ENCODE data around the gene TXNDC2. TPM values are rescaled to one million over a fixed set of nuclear protein-coding genes. Genes with fewer than 3 reads are reported as not detected.

The TXNDC2 gene
- total and polyA plus RNA-seq, 9 of the 15 experiments (the other 6 are each of a cell fraction or from before 2014, with no cell fraction given), result 1.2 to 4.9 (median 2.3) TPM

DNA sequence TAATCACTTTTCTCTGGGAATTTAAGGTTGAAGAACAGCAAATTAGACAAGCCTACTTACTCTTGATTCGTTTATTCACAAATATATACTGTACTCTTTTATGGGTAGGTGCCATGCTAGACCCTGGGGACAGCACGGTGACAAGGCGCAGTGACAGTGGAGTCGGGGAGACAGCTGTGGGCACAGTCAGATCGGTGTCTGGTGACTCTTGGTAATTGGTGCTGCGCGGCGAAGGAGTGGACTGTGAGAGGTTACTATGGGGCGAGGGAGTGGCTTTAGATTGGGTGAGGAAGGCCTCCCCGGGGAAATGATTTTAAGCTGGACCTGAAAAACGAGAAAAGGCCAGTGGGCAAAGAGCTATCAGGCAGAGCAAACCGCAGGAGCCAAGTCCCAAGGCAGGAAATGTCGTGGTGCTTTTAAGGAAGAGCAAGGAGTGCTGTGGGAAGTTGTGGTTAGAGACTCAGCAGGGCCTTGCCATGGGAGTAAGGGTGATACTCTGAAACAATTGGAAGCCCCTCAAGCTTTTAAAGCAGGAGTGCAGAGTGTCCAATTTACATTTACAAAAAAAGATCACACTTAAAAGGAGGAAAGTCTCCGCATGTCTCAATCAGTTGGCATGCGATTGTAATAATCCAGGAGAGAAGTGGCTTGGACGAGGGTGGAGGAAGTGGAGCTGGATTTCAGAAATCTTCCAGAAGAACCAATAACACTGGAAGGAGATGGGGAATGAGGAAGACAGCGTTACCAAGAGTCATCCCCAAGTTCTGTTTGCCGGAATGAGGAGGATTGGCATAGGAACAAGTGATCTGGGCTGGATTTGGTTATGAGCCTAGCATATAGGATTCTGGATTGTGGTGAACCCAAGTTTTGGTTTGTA, 36.1 kb upstream of the TXNDC2 start (continued):
- TF ChIP-seq, protein P1, sequence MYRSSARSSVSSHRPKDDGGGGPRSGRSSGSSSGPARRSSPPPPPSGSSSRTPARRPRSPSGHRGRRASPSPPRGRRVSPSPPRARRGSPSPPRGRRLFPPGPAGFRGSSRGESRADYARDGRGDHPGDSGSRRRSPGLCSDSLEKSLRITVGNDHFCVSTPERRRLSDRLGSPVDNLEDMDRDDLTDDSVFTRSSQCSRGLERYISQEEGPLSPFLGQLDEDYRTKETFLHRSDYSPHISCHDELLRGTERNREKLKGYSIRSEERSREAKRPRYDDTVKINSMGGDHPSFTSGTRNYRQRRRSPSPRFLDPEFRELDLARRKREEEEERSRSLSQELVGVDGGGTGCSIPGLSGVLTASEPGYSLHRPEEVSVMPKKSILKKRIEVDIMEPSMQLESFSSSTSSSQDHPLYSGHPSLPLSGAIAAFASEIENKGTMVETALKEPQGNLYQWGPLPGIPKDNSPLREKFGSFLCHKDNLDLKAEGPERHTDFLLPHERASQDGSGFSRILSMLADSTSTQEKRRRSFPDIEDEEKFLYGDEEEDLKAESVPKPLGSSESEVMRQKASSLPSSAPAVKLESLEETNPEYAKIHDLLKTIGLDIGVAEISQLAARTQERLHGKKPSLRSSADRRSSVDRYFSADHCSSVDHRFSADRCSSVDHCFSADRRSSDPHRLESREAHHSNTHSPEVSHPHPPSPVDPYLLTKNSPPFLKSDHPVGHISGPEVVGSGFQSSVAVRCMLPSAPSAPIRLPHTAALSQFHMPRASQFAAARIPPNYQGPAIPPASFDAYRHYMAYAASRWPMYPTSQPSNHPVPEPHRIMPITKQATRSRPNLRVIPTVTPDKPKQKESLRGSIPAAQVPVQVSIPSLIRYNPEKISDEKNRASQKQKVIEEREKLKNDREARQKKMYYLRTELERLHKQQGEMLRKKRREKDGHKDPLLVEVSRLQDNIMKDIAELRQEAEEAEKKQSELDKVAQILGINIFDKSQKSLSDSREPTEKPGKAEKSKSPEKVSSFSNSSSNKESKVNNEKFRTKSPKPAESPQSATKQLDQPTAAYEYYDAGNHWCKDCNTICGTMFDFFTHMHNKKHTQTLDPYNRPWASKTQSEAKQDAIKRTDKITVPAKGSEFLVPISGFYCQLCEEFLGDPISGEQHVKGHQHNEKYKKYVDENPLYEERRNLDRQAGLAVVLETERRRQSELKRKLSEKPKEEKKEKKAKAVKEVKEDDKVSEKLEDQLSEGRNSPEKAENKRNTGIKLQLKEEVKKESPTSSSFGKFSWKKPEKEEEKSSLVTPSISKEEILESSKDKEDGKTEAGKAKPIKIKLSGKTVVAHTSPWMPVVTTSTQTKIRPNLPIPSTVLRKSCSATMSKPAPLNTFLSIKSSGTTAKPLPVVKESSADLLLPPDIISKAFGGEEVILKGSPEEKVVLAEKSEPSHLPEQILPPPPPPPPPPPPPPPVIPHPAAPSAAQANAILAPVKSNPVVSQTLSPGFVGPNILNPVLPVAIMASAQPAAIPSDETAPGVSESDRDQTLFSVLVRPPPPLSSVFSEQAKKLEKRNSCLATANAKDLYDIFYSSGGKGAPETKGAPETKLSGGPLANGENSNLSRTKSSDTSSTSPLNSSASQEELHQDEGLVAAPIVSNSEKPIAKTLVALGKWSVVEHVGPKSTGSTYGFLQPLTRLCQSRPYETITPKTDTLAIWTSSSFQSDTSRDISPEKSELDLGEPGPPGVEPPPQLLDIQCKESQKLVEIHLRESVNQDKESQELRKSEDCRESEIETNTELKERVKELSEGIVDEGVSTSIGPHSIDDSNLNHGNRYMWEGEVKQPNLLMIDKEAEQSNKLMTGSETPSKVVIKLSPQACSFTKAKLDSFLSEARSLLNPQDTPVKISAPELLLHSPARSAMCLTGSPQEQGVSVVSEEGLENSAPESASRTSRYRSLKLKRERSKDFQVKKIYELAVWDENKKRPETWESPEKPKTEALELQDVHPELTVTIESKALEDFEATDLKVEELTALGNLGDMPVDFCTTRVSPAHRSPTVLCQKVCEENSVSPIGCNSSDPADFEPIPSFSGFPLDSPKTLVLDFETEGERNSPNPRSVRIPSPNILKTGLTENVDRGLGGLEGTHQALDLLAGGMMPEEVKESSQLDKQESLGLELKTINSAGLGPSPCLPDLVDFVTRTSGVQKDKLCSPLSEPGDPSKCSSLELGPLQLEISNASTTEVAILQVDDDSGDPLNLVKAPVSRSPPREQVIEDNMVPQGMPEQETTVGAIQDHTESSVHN (IDR thresholded peaks at IDR 0.05; ENCODE audit: borderline replicate concordance in 1 of 2, low read depth in 1 of 2), result peak in 1 of 2 experiments; percentile 50; a peak in 1 of 4 replicates
- TF ChIP-seq PTBP1 (IDR thresholded peaks at IDR 0.05; ENCODE audit: low read depth, low read length) (no peak), GTF2A2 (tag; IDR thresholded peaks at IDR 0.05) (no peak), HMBOX1 (IDR thresholded peaks at IDR 0.05) (peak; percentile 94), CC2D1A (IDR thresholded peaks at IDR 0.05) (no peak), ZNF224 (CRISPR knock-in tag; IDR thresholded peaks at IDR 0.05) (no peak), RBM25 (IDR thresholded peaks at IDR 0.05; ENCODE audit: low read depth, low read length, severe bottlenecking) (no peak), ZFP36 (IDR thresholded peaks at IDR 0.05; ENCODE audit: low read depth, low read length, partially characterized antibody) (peak; percentile 9), SAFB2 (IDR thresholded peaks at IDR 0.05; ENCODE audit: borderline replicate concordance, low read depth, low read length, severe bottlenecking) (no peak)
- TF ChIP-seq, protein P2, sequence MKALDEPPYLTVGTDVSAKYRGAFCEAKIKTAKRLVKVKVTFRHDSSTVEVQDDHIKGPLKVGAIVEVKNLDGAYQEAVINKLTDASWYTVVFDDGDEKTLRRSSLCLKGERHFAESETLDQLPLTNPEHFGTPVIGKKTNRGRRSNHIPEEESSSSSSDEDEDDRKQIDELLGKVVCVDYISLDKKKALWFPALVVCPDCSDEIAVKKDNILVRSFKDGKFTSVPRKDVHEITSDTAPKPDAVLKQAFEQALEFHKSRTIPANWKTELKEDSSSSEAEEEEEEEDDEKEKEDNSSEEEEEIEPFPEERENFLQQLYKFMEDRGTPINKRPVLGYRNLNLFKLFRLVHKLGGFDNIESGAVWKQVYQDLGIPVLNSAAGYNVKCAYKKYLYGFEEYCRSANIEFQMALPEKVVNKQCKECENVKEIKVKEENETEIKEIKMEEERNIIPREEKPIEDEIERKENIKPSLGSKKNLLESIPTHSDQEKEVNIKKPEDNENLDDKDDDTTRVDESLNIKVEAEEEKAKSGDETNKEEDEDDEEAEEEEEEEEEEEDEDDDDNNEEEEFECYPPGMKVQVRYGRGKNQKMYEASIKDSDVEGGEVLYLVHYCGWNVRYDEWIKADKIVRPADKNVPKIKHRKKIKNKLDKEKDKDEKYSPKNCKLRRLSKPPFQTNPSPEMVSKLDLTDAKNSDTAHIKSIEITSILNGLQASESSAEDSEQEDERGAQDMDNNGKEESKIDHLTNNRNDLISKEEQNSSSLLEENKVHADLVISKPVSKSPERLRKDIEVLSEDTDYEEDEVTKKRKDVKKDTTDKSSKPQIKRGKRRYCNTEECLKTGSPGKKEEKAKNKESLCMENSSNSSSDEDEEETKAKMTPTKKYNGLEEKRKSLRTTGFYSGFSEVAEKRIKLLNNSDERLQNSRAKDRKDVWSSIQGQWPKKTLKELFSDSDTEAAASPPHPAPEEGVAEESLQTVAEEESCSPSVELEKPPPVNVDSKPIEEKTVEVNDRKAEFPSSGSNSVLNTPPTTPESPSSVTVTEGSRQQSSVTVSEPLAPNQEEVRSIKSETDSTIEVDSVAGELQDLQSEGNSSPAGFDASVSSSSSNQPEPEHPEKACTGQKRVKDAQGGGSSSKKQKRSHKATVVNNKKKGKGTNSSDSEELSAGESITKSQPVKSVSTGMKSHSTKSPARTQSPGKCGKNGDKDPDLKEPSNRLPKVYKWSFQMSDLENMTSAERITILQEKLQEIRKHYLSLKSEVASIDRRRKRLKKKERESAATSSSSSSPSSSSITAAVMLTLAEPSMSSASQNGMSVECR (CRISPR knock-in tag; IDR thresholded peaks at IDR 0.05), result no peak

Data from K562 (cell line).